GM12891 (cell line): ENCODE measurements around the gene VSIG2. TPM values are rescaled to one million over a fixed set of nuclear protein-coding genes. Genes with fewer than 3 reads are reported as not detected.
A peak's percentile ranks its signal among the peaks of the same experiment; 100 is the strongest.

Experiments
- DNase-seq: peaks from one replicate; pipeline ENCODE4 v3.0.0; 2011; ENCODE audit warnings: low spot score; ENCODE audit not compliant: insufficient read length
- FAIRE-seq: peaks from 2 replicates; lab custom pipeline; 2011; peaks lifted over from hg19 to GRCh38; lab: Jason Lieb, UNC
- PAX5 ChIP-seq: IDR thresholded peaks from 2 replicates; pipeline ENCODE4 v1.6.1; 2011; ENCODE audit warnings: low read length, moderate library complexity, mild to moderate bottlenecking; ENCODE audit not compliant: insufficient read depth, severe bottlenecking
- POLR2A ChIP-seq: IDR thresholded peaks from 2 replicates; pipeline ENCODE4 v1.6.1; 2011; ENCODE audit warnings: low read depth, low read length, control low read depth
- POLR2AphosphoS5 ChIP-seq: IDR thresholded peaks from 2 replicates; pipeline ENCODE4 v1.6.1; 2011; ENCODE audit warnings: low read depth, low read length, control low read depth
- POU2F2 ChIP-seq: IDR thresholded peaks from 2 replicates; pipeline ENCODE4 v1.6.1; 2011; ENCODE audit warnings: low read depth, mild to moderate bottlenecking, control low read depth, low read length, moderate library complexity
- SPI1 ChIP-seq: IDR thresholded peaks from 2 replicates; pipeline ENCODE4 v1.6.1; 2011; ENCODE audit warnings: low read depth, low read length, control low read depth
- TAF1 ChIP-seq: IDR thresholded peaks from 2 replicates; pipeline ENCODE4 v1.6.1; 2011; ENCODE audit warnings: low read depth, low read length, control low read depth
- polyA plus RNA-seq: library from polyadenylated mRNA; unstranded; fragments of >200 nt; gene quantifications from one replicate; pipeline ENCODE4 v1.2.1, GENCODE V29; 2012; ENCODE audit warnings: low read depth, missing spikeins, inconsistent platforms; ENCODE audit not compliant: missing spikeins

Gene VSIG2
- polyA plus RNA-seq: 0.13 TPM

DNA sequence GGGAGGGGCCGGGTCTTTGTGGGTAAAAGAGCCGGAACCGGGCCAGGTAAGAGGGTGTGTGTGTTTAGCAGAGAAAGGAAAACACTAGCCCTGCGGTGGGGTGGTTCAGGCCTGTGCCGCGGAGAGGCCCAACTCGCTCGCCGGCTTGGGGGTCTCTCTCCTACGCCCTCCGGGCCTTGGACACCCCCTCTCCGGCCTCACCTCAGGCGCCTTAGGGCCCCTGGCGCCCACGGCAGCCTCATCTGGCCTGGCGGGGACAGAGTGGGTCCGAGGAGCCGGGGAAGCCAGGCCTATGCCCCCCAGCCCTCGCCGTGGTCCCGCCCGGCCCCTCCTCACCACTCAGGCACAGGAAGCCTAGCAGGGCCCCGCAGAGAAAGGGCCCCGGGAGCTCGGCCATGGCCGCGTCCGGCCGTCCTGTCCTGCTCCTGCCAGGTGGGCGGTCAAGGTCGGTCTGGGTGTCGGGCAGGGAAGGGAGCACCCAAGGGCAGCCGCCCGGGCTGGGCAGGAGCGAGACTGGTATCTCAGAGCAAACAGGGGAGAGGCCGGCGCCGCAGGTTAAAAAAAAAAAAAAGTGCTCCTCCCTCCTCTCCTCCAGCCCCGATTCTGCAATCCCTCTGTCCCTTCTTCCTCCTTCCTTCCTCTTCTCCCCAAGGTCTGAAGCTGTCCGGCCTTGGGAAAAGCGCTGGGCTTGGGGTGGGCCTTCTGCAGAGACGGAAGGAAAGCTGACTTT lies at the start of gene VSIG2:
TSS of gene VSIG2 (minus strand) at position 515 of the 730 bp plus-strand sequence. CDS start at position 397, 118 bp downstream.
- TF ChIP-seq PAX5 (no peak), POLR2A (no peak), TAF1 (no peak), POU2F2 (no peak), SPI1 (no peak), POLR2AphosphoS5 (no peak)
- DNase-seq: no peak
- FAIRE-seq: no peak

DNA sequence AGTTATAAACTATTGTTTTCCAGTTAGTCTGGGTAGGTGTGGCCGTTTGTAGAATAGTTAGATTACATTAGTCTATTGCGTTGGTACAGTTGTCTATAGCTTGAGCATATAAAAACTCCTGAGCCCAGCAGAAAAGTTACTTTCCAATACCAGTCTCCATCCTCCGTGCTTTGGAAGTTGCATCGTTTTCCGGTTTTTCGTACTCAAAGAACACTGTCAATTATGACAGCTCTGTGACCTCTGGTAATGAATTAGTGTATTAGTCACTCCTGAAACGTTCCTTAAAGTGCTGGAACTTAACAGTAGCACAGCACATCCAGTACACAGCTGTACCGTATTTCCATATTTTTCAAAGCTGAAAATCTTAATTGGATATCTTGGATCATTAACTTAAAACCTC lies 49.0 kb upstream of the VSIG2 start:
- FAIRE-seq: no peak
- DNase-seq: no peak
- TF ChIP-seq POLR2AphosphoS5: no peak
- no peak for TF ChIP-seq POLR2A
- no peak for TF ChIP-seq POU2F2
- TF ChIP-seq PAX5: no peak
- no peak for TF ChIP-seq SPI1
- no peak for TF ChIP-seq TAF1

GRCh38 chr11:124800226-124800929 lies 48.3 kb upstream of the VSIG2 start, which contains the start of gene MSANTD2:
TSS of gene MSANTD2 (minus strand) at chr11:124800406. CDS start at chr11:124800380, 26 bp downstream.
- FAIRE-seq (peak; percentile 88), DNase-seq (peak; percentile 77)
- TF ChIP-seq POLR2A: peak; percentile 89
- TF ChIP-seq TAF1: peak; percentile 78
- no peak; the same call in none of the 2 replicates for TF ChIP-seq POU2F2
- TF ChIP-seq SPI1: peak; percentile 82
- peak; percentile 85 for TF ChIP-seq POLR2AphosphoS5
- no peak for TF ChIP-seq PAX5

GRCh38 chr11:124799348-124800225 lies 47.5 kb upstream of the VSIG2 start:
- DNase-seq (peak; percentile 41), FAIRE-seq (peak; percentile 45)
- TF ChIP-seq POLR2AphosphoS5 (no peak), PAX5 (no peak), POU2F2 (no peak), POLR2A (no peak), TAF1 (no peak), SPI1 (no peak)

DNA sequence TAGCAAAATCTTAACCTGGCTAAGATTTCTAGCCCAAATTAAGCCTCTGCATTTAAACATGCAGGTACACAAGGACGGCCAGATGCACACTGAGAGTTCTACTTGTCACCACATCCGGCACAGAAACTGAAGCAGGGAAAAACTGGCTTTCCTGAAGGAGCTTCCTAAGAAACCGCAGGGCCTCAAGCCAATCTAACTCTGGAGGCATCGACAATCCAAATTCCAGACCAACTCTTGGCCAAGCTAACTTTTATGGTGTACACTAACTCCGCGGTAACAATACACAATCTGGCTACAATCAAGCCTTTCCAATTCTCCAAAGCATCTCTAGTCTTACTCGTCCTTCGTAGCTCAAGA lies 46.9 kb upstream of the VSIG2 start:
- DNase-seq: no peak
- peak; percentile 45 for FAIRE-seq
- TF ChIP-seq POLR2A (no peak), PAX5 (no peak), POU2F2 (no peak), TAF1 (no peak), SPI1 (no peak), POLR2AphosphoS5 (no peak)

DNA sequence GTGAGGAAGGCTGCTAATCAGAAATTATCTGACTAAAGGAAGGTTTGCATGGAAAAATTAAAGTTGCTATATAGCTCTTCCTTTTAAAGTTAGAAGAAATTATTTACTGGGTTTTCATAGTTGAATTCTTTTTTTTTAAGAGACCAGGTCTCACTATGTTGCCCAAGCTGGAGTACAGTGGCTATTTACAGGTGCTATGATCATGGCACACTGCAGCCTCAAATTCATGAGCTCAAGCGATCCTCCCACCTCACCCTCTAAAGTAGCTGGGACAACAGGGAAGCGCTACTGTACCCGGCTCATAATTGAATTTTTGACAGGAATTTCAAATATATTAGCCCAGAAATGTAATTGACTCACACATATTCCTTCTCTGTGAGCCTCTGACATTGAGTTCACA lies 44.3 kb upstream of the VSIG2 start:
- FAIRE-seq: no peak
- no peak for TF ChIP-seq SPI1
- DNase-seq: no peak

- TF ChIP-seq POU2F2 (no peak), POLR2A (no peak), POLR2AphosphoS5 (no peak), SPI1 (no peak), PAX5 (no peak), TAF1 (no peak)
- no peak for DNase-seq
- FAIRE-seq: no peak
Observed at GRCh38 chr11:124793466-124794278, 41.6 kb upstream of the VSIG2 start.

GRCh38 chr11:124791626-124792341 lies 39.7 kb upstream of the VSIG2 start:
- TF ChIP-seq SPI1 (no peak), POLR2AphosphoS5 (no peak), PAX5 (no peak), POLR2A (no peak), TAF1 (no peak), POU2F2 (no peak)
- DNase-seq (no peak), FAIRE-seq (no peak)
